ENCODE data around the gene REEP3. TPM values are rescaled to one million over a fixed set of nuclear protein-coding genes. Genes with fewer than 3 reads are reported as not detected.

Gene REEP3
- total and polyA plus RNA-seq, 2 of the 4 experiments (the other 2 are of a cell fraction), result 11.7 to 28.9 TPM

GRCh38 chr10:63562391-63562790, 41.2 kb downstream of the REEP3 start:
- no CpG with 5 or more reads among the region's 3 CpGs for WGBS, 2 experiments (ENCODE audit: extremely low coverage in 2 of 2, insufficient read length in 1 of 2)
- POLR2A ChIA-PET (ENCODE audit: unreplicated experiment), result no interaction called here
- Histone ChIP-seq H2BK20ac (ENCODE audit: low read depth, low read length) (no peak overlapping the region), H3K23ac (ENCODE audit: low read depth, low read length) (no peak overlapping the region), H3K27ac (ENCODE audit: insufficient read depth, low read length) (no peak overlapping the region), H4K5ac (ENCODE audit: low read depth, low read length) (no peak overlapping the region), H3K27me3 (ENCODE audit: control insufficient read depth, insufficient read depth, low read length) (no peaks in the 10 kb centered on the region), H3K79me1 (ENCODE audit: low read depth in 1 of 2, low read length in 2 of 2) (peaks cover 30 to 54% of the 10 kb centered on the region in 2 experiments), H3K18ac (ENCODE audit: low read depth, low read length) (no peak overlapping the region), H4K8ac (ENCODE audit: low read depth in 2 of 2, low read length in 2 of 2) (no peak overlapping the region), H3K9me1 (ENCODE audit: insufficient read depth, low read length) (no peaks in the 10 kb centered on the region), H3K4me3 (ENCODE audit: insufficient read depth, low read depth, low read length) (no peak overlapping the region), H3K9me3 (ENCODE audit: control insufficient read depth, insufficient read depth, low read length) (no peaks in the 10 kb centered on the region), H3K9ac (ENCODE audit: low read depth, low read length) (no peak overlapping the region), H3K56ac (ENCODE audit: extremely low read depth, insufficient read depth, low read length) (no peak overlapping the region), H2AK9ac (replicated peaks; ENCODE audit: low read depth, low read length, poor library complexity) (no peak overlapping the region), H3K4ac (ENCODE audit: low read depth, low read length) (no peak overlapping the region), H4K20me1 (ENCODE audit: insufficient read depth, low read length) (peaks cover 9% of the 10 kb centered on the region; the same call in 1 of the 2 replicates), H2AK5ac (ENCODE audit: low read depth, low read length) (no peak overlapping the region), H2AFZ (replicated peaks; ENCODE audit: low read length, poor library complexity) (no peak overlapping the region), H3K4me2 (ENCODE audit: low read depth, low read length) (no peak overlapping the region), H4K91ac (ENCODE audit: insufficient read depth, low read depth, low read length) (no peak overlapping the region; the same call in 1 of the 2 replicates), H2BK120ac (ENCODE audit: low read depth, low read length) (no peak overlapping the region), H2BK5ac (ENCODE audit: low read depth, low read length, poor library complexity, severe bottlenecking) (no peak overlapping the region), H3K4me1 (ENCODE audit: control insufficient read depth, insufficient read depth, low read length) (0 out of 2 replicates have a peak, but pooled peaks cover 1% of the 10 kb centered on the region), H3K14ac (replicated peaks; ENCODE audit: low read depth, low read length) (no peak overlapping the region; the same call in 1 of the 2 replicates), H2BK15ac (ENCODE audit: low read depth, low read length) (no peak overlapping the region), H3K36me3 (ENCODE audit: control insufficient read depth, insufficient read depth, low read length) (no peaks in the 10 kb centered on the region)
- no peak for TF ChIP-seq MXI1 (IDR thresholded peaks at IDR 0.05; ENCODE audit: borderline replicate concordance, low read depth, low read length)
- TF ChIP-seq USF2 (IDR thresholded peaks at IDR 0.05; ENCODE audit: low read depth, low read length), result no peak
- no peak for TF ChIP-seq BHLHE40 (IDR thresholded peaks at IDR 0.05; ENCODE audit: low read depth, low read length)
- TF ChIP-seq CTCF (conservative IDR thresholded peaks at IDR 0.05; ENCODE audit: low read depth, low read length), result no peak
- TF ChIP-seq RAD21 (IDR thresholded peaks at IDR 0.05; ENCODE audit: low read length), result no peak
- no peak for TF ChIP-seq MAFK (IDR thresholded peaks at IDR 0.05; ENCODE audit: low read depth, low read length)
- TF ChIP-seq MAZ (IDR thresholded peaks at IDR 0.05; ENCODE audit: borderline replicate concordance, low read depth, low read length), result no peak
- no peak for TF ChIP-seq NFE2L2 (IDR thresholded peaks at IDR 0.05; ENCODE audit: low read depth, low read length)
- TF ChIP-seq RCOR1 (IDR thresholded peaks at IDR 0.05; ENCODE audit: insufficient replicate concordance, low read length), result no peak
- TF ChIP-seq SMC3 (IDR thresholded peaks at IDR 0.05; ENCODE audit: low read depth, low read length), result no peak
- no peak for TF ChIP-seq CEBPB (IDR thresholded peaks at IDR 0.05; ENCODE audit: low read depth, low read length)
- no peak for TF ChIP-seq POLR2A (IDR thresholded peaks at IDR 0.05; ENCODE audit: low read depth, low read length)
- no peak for TF ChIP-seq ELK1 (IDR thresholded peaks at IDR 0.05; ENCODE audit: borderline replicate concordance, low read depth, low read length)
- no peak for TF ChIP-seq FOS (IDR thresholded peaks at IDR 0.05; ENCODE audit: low read depth, low read length)
- no peak for TF ChIP-seq RFX5 (IDR thresholded peaks at IDR 0.05; ENCODE audit: low read depth, low read length)
- no peak for TF ChIP-seq CHD1 (IDR thresholded peaks at IDR 0.05; ENCODE audit: low read depth, low read length)
- no TSS peak for BruUV-seq (replicated peaks)
- no peak for ATAC-seq (ENCODE audit: low read depth)
- intact Hi-C loops (cut with micrococcal nuclease), result no loop called here
- in situ Hi-C loops (cut with MboI; ENCODE audit: low sequenced_read_pairs), result no loop called here
- no peak for DNase-seq
- CTCF ChIA-PET, result no interaction called here
- dilution Hi-C loops (cut with HindIII; ENCODE audit: low sequenced_read_pairs, unreplicated experiment), result no loop called here

All from IMR-90 (cell line).